Gastroesophageal sphincter (tissue), 4 donors: ENCODE results near the gene THSD7A. TPM values are rescaled to one million over a fixed set of nuclear protein-coding genes. Genes with fewer than 3 reads are reported as not detected.

Source experiments
- ATAC-seq: fragments of 150-250 bp; one replicate; pipeline ENCODE4 v1.9.1; 2016; ENCODE audit warnings: mild to moderate bottlenecking, moderate library complexity
- H3K27ac ChIP-seq, 4 donors: fragments of 200-600 bp; sonication (generic) in 3 of 4; 1 replicate in 3 of 4; 2 replicates in 1 of 4; pipeline ENCODE4 v1.5.1; 2016 to 2019
- H3K27me3 ChIP-seq: fragments of 200-600 bp; sonication (generic); one replicate; pipeline ENCODE4 v1.5.1; 2019
- H3K36me3 ChIP-seq, 2 donors: fragments of 200-600 bp; sonication (generic); one replicate each; pipeline ENCODE4 v1.5.1; 2019; ENCODE audit warnings: control low read depth in 1 of 2
- H3K4me1 ChIP-seq, 3 donors: fragments of 200-600 bp; sonication (generic); 1 replicate in 2 of 3; 2 replicates in 1 of 3; pipeline ENCODE4 v1.5.1; 2016 to 2019; ENCODE audit warnings: control low read depth in 2 of 3
- H3K4me3 ChIP-seq, 2 donors: fragments of 200-600 bp; sonication (generic); one replicate each; pipeline ENCODE4 v1.5.1; 2019; ENCODE audit warnings: mild to moderate bottlenecking in 1 of 2, moderate library complexity in 1 of 2
- H3K9me3 ChIP-seq, 3 donors: fragments of 200-600 bp; sonication (generic); one replicate each; pipeline ENCODE4 v1.5.1; 2017 to 2019; ENCODE audit warnings: control low read depth in 2 of 3
- CTCF ChIP-seq, 4 experiments: fragments of 200-600 bp in 2 of 4; fragments of 450-650 bp in 2 of 4; sonication (generic) in 1 of 4; IDR thresholded peaks; one replicate each; pipeline ENCODE4 v1.5.1; 2017 to 2019; ENCODE audit warnings: antibody characterized with exemption in 4 of 4, mild to moderate bottlenecking in 2 of 4, moderate library complexity in 2 of 4
- EP300 ChIP-seq: sonication (generic); formaldehyde crosslinking; IDR thresholded peaks from one replicate; pipeline ENCODE4 v1.6.1; 2017; ENCODE audit warnings: antibody characterized with exemption, mild to moderate bottlenecking
- POLR2A ChIP-seq, 2 donors: fragments of 450-650 bp; IDR thresholded peaks; one replicate each; pipeline ENCODE4 v1.6.1; 2017; ENCODE audit warnings: antibody characterized with exemption in 2 of 2, mild to moderate bottlenecking in 2 of 2, moderate library complexity in 1 of 2
- POLR2AphosphoS5 ChIP-seq: sonication (generic); formaldehyde crosslinking; IDR thresholded peaks from one replicate; pipeline ENCODE4 v1.6.1; 2017; ENCODE audit warnings: antibody characterized with exemption
- WGBS, 2 donors: methylation state at CpG; one replicate each; pipeline ENCODE4 v1.1.5; 2018; ENCODE audit warnings: low coverage in 1 of 2; 5-methylcytosine and 5-hydroxymethylcytosine counted together
- total RNA-seq, 4 donors: library from RNA; depleted of rRNA; stranded (reverse); fragments of >200 nt; gene quantifications; one replicate each; pipeline ENCODE4 v1.1.0, GENCODE V29; 2016

Gene THSD7A
- total RNA-seq, 4 donors from 2014 or later = 2.9 to 6.2 (median 3.9) TPM

GRCh38 chr7:11811709-11812108, 20.3 kb downstream of the THSD7A start:
- no peaks in the 10 kb centered on the region for H3K36me3 ChIP-seq
- ATAC-seq = no peak
- no peaks in the 10 kb centered on the region for H3K27me3 ChIP-seq
- no peaks in the 10 kb centered on the region for H3K9me3 ChIP-seq
- no peak overlapping the region for H3K27ac ChIP-seq
- no peak for TF ChIP-seq EP300
- no peak for TF ChIP-seq POLR2AphosphoS5
- TF ChIP-seq POLR2A (IDR thresholded peaks at IDR 0.05) = no peak
- no peak for TF ChIP-seq CTCF (IDR thresholded peaks at IDR 0.05)
- H3K4me3 ChIP-seq = no peak overlapping the region
- no peaks in the 10 kb centered on the region for H3K4me1 ChIP-seq

GRCh38 chr7:11810043-11810625, 21.9 kb downstream of the THSD7A start:
- H3K36me3 ChIP-seq = no peaks in the 10 kb centered on the region
- 86 to 100% methylated on average over 4 of the region's 4 CpGs for WGBS, 2 donors
- no peaks in the 10 kb centered on the region for H3K9me3 ChIP-seq

GRCh38 chr7:11807000-11807399, 25.0 kb downstream of the THSD7A start:
- no peak for TF ChIP-seq EP300
- TF ChIP-seq CTCF (IDR thresholded peaks at IDR 0.05) = no peak
- no peak for TF ChIP-seq POLR2A (IDR thresholded peaks at IDR 0.05)
- no peak for TF ChIP-seq POLR2AphosphoS5
- WGBS, 2 donors = 73 to 75% methylated on average over 2 of the region's 2 CpGs
- no peak for ATAC-seq

More at GRCh38 chr7:11810043-11810625, 21.9 kb downstream of the THSD7A start:
- no peak for ATAC-seq
- Histone ChIP-seq H3K4me1 (no peaks in the 10 kb centered on the region), H3K27me3 (no peaks in the 10 kb centered on the region), H3K27ac (no peak overlapping the region), H3K4me3 (no peak overlapping the region)
- TF ChIP-seq EP300 (no peak), CTCF (IDR thresholded peaks at IDR 0.05) (no peak), POLR2A (IDR thresholded peaks at IDR 0.05) (no peak), POLR2AphosphoS5 (no peak)

GRCh38 chr7:11804621-11805020, 27.4 kb downstream of the THSD7A start:
- ATAC-seq = no peak
- no peaks in the 10 kb centered on the region for H3K27me3 ChIP-seq
- TF ChIP-seq POLR2AphosphoS5 (no peak), EP300 (no peak), POLR2A (IDR thresholded peaks at IDR 0.05) (no peak), CTCF (IDR thresholded peaks at IDR 0.05) (no peak)
- H3K9me3 ChIP-seq = no peaks in the 10 kb centered on the region
- H3K4me1 ChIP-seq = no peaks in the 10 kb centered on the region
- H3K27ac ChIP-seq = no peak overlapping the region
- no peaks in the 10 kb centered on the region for H3K36me3 ChIP-seq
- 80 to 82% methylated on average over 4 of the region's 4 CpGs for WGBS, 2 donors
- H3K4me3 ChIP-seq = no peak overlapping the region

More at GRCh38 chr7:11807000-11807399, 25.0 kb downstream of the THSD7A start:
- Histone ChIP-seq H3K4me1 (no peaks in the 10 kb centered on the region), H3K9me3 (no peaks in the 10 kb centered on the region), H3K27me3 (no peaks in the 10 kb centered on the region), H3K36me3 (no peaks in the 10 kb centered on the region), H3K4me3 (no peak overlapping the region), H3K27ac (no peak overlapping the region)

GRCh38 chr7:11795231-11795630, 36.8 kb downstream of the THSD7A start:
- WGBS, 2 donors = 77 to 91% methylated on average over 4 of the region's 4 CpGs
- no peaks in the 10 kb centered on the region for H3K27me3 ChIP-seq
- no peak for TF ChIP-seq POLR2A (IDR thresholded peaks at IDR 0.05)
- TF ChIP-seq POLR2AphosphoS5 = no peak
- no peak for TF ChIP-seq EP300
- no peak for TF ChIP-seq CTCF (IDR thresholded peaks at IDR 0.05)
- H3K27ac ChIP-seq = no peak overlapping the region
- H3K4me1 ChIP-seq = no peaks in the 10 kb centered on the region
- ATAC-seq = no peak
- no peak overlapping the region for H3K4me3 ChIP-seq
- no peaks in the 10 kb centered on the region for H3K36me3 ChIP-seq
- H3K9me3 ChIP-seq = no peaks in the 10 kb centered on the region
